ENCODE data around the gene CTRL. TPM values are rescaled to one million over a fixed set of nuclear protein-coding genes. Genes with fewer than 3 reads are reported as not detected.

Gene CTRL
- total and polyA plus RNA-seq, 4 donors = 1.0 to 2.5 (median 2.0) TPM; not detected in 1

DNA sequence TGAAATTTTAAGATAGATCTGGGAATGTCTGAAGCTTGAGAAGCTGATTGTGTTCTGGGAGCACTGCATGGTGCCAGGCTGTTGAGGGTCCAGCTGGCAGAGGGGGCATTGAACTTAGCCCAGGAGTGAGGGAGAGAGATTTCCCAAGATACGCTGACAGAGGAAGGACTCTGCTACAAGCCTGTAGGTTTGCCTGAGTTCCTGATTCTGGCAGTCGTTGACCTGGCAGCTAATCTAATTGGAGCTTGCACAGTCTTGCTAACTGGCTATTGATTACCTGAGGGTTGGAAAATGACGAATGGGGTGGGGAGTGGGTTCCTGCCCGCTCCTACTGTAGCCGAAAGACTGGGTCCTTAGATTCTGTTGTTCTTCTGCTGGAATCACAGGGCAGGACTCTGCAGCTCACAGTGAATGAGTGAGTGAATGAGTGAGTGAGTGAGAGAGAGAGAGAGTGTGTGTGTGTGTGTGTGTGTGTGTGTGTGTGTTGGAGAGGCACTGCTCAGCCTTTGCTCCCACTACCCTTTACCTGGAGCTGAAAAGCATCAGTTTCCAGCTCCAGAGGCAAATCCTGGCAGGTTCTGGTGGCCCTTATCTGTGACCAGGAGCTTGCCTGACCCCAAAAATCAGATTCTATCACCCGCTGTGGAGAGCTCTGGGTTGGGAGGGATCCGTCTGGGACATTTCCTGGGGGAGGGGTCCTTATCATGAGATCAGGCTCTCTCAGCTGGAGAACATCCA, 16.7 kb downstream of the CTRL start:
- Histone ChIP-seq H3K4me1 (ENCODE audit: control insufficient read depth in 5 of 5, insufficient read depth in 5 of 5, low read length in 5 of 5) (peaks cover 0 to 15% (median 3%) of the 10 kb centered on the region in 5 donors), H3K9ac (ENCODE audit: insufficient read depth in 1 of 2, low read length in 2 of 2) (no peak overlapping the region)
- ATAC-seq (ENCODE audit: insufficient read depth, low FRiP score) = no peak

DNA sequence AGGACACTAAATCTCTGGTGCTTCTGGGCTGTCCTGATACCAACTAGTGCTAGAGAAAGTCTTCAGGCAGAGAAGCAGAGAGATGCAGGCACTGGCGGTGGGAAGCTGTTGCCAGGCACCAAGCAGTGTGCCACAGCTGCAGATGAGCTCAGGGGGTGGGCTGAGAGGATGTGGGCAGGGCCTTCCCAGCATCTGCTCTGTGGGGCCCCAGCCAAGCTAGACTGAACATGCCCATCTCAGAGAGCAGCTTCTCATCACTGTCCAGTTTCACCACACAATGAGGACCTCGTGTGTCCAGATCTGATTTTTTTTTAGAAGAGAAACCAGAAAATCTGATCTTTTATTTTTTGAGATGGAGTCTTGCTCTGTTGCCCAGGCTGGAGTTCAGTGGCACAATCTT, 21.5 kb downstream of the CTRL start:
- no peak overlapping the region for H3K4me3 ChIP-seq
- peaks cover 0 to 2% (median 0%) of the 10 kb centered on the region in 5 donors for H3K4me1 ChIP-seq (ENCODE audit: control insufficient read depth in 5 of 5, insufficient read depth in 5 of 5, low read length in 5 of 5)
- TF ChIP-seq, protein P1, sequence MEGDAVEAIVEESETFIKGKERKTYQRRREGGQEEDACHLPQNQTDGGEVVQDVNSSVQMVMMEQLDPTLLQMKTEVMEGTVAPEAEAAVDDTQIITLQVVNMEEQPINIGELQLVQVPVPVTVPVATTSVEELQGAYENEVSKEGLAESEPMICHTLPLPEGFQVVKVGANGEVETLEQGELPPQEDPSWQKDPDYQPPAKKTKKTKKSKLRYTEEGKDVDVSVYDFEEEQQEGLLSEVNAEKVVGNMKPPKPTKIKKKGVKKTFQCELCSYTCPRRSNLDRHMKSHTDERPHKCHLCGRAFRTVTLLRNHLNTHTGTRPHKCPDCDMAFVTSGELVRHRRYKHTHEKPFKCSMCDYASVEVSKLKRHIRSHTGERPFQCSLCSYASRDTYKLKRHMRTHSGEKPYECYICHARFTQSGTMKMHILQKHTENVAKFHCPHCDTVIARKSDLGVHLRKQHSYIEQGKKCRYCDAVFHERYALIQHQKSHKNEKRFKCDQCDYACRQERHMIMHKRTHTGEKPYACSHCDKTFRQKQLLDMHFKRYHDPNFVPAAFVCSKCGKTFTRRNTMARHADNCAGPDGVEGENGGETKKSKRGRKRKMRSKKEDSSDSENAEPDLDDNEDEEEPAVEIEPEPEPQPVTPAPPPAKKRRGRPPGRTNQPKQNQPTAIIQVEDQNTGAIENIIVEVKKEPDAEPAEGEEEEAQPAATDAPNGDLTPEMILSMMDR (IDR thresholded peaks at IDR 0.05; ENCODE audit: control extremely low read depth, extremely low read depth) = no peak
- no peak for DNase-seq
- no peaks in the 10 kb centered on the region for H3K9me3 ChIP-seq (ENCODE audit: control insufficient read depth in 4 of 4, insufficient read depth in 3 of 4, low read length in 3 of 4)
- WGBS, 2 donors = 57 to 65% methylated on average over 2 of the region's 2 CpGs
- no peak for ATAC-seq (ENCODE audit: insufficient read depth, low FRiP score)
- no peak overlapping the region for H3K9ac ChIP-seq (ENCODE audit: insufficient read depth in 1 of 2, low read length in 2 of 2)
- H3K36me3 ChIP-seq (ENCODE audit: control insufficient read depth in 4 of 4, insufficient read depth in 4 of 4, low read length in 4 of 4) = peaks cover 0 to 29% (median 19%) of the 10 kb centered on the region in 4 donors
- H3K27ac ChIP-seq (ENCODE audit: low read depth in 1 of 2, low read length in 1 of 2) = no peak overlapping the region
- H3K27me3 ChIP-seq (ENCODE audit: control insufficient read depth in 3 of 3, insufficient read depth in 3 of 3, low read length in 2 of 3) = no peaks in the 10 kb centered on the region

More for the DNA sequence above, 16.7 kb downstream of the CTRL start:
- H3K27ac ChIP-seq (ENCODE audit: low read depth in 1 of 2, low read length in 1 of 2) = peak overlapping the region in 1 of 2 donors; percentile 10
- no peak for DNase-seq
- H3K36me3 ChIP-seq (ENCODE audit: control insufficient read depth in 4 of 4, insufficient read depth in 4 of 4, low read length in 4 of 4) = peaks cover 0 to 40% (median 26%) of the 10 kb centered on the region in 4 donors
- H3K4me3 ChIP-seq = no peak overlapping the region
- WGBS, 2 donors = 80 to 83% methylated on average over 7 of the region's 7 CpGs
- H3K9me3 ChIP-seq (ENCODE audit: control insufficient read depth in 4 of 4, insufficient read depth in 3 of 4, low read length in 3 of 4) = no peaks in the 10 kb centered on the region
- TF ChIP-seq, protein P1 (IDR thresholded peaks at IDR 0.05; ENCODE audit: control extremely low read depth, extremely low read depth) = no peak
- H3K27me3 ChIP-seq (ENCODE audit: control insufficient read depth in 3 of 3, insufficient read depth in 3 of 3, low read length in 2 of 3) = no peaks in the 10 kb centered on the region

DNA sequence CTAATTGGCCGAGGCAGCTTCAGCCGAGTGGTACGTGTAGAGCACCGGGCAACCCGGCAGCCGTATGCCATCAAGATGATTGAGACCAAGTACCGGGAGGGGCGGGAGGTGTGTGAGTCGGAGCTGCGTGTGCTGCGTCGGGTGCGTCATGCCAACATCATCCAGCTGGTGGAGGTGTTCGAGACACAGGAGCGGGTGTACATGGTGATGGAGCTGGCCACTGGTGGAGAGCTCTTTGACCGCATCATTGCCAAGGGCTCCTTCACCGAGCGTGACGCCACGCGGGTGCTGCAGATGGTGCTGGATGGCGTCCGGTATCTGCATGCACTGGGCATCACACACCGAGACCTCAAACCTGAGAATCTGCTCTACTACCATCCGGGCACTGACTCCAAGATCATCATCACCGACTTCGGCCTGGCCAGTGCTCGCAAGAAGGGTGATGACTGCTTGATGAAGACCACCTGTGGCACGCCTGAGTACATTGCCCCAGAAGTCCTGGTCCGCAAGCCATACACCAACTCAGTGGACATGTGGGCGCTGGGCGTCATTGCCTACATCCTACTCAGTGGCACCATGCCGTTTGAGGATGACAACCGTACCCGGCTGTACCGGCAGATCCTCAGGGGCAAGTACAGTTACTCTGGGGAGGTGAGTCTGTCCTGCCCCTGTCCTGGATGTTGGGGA, 22.5 kb downstream of the CTRL start:
- Histone ChIP-seq H3K27ac (ENCODE audit: low read depth in 1 of 2, low read length in 1 of 2) (no peak overlapping the region), H3K9me3 (ENCODE audit: control insufficient read depth in 4 of 4, insufficient read depth in 3 of 4, low read length in 3 of 4) (no peaks in the 10 kb centered on the region), H3K4me1 (ENCODE audit: control insufficient read depth in 5 of 5, insufficient read depth in 5 of 5, low read length in 5 of 5) (peaks cover 0 to 2% (median 0%) of the 10 kb centered on the region in 5 donors), H3K27me3 (ENCODE audit: control insufficient read depth in 3 of 3, insufficient read depth in 3 of 3, low read length in 2 of 3) (no peaks in the 10 kb centered on the region), H3K4me3 (no peak overlapping the region), H3K36me3 (ENCODE audit: control insufficient read depth in 4 of 4, insufficient read depth in 4 of 4, low read length in 4 of 4) (peaks cover 0 to 29% (median 20%) of the 10 kb centered on the region in 4 donors), H3K9ac (ENCODE audit: insufficient read depth in 1 of 2, low read length in 2 of 2) (no peak overlapping the region)
- DNase-seq (no peak), ATAC-seq (ENCODE audit: insufficient read depth, low FRiP score) (no peak)
- WGBS, 2 donors = 96 to 97% methylated on average over 36 of the region's 36 CpGs
- TF ChIP-seq, protein P1 (IDR thresholded peaks at IDR 0.05; ENCODE audit: control extremely low read depth, extremely low read depth) = no peak
